Activated naive CD4-positive, alpha-beta T cell treated with anti-CD3 and anti-CD28 coated beads for 36 hours (primary cell): ENCODE data around the gene FUT8. TPM values are rescaled to one million over a fixed set of nuclear protein-coding genes. Genes with fewer than 3 reads are reported as not detected.

Source experiments
- CTCF ChIA-PET: fragments of 350-600 bp; sonication (Branson Sonifier 250); formaldehyde crosslinking; loops from one replicate; lab custom pipeline; 2021; ENCODE audit warnings: antibody characterized with exemption; lab: Charles Lee
- DNase-seq: peaks from one replicate; pipeline ENCODE4 v3.0.0-alpha.2; 2020
- H3K27ac Mint-ChIP-seq: one replicate; pipeline ENCODE4 v1.8.0; 2021; ENCODE audit warnings: mild to moderate bottlenecking, mixed read lengths
- H3K27me3 Mint-ChIP-seq: one replicate; pipeline ENCODE4 v1.8.0; 2021; ENCODE audit warnings: low read depth, mixed read lengths
- H3K36me3 Mint-ChIP-seq: one replicate; pipeline ENCODE4 v1.8.0; 2021; ENCODE audit warnings: low read depth, mixed read lengths
- H3K4me1 Mint-ChIP-seq: one replicate; pipeline ENCODE4 v1.8.0; 2021; ENCODE audit warnings: low read depth, mixed read lengths
- H3K4me3 Mint-ChIP-seq: one replicate; pipeline ENCODE4 v1.8.0; 2021; ENCODE audit warnings: mild to moderate bottlenecking, moderate library complexity, mixed read lengths
- H3K9me3 Mint-ChIP-seq: one replicate; pipeline ENCODE4 v1.8.0; 2021; ENCODE audit warnings: mixed read lengths
- intact Hi-C: fragments of 100-400 bp; cut with micrococcal nuclease; formaldehyde crosslinking; loops from one replicate; pipeline ENCODE4 v1.15.1; 2023
- total RNA-seq, 2 experiments: library from RNA; stranded (reverse); gene quantifications; one replicate each; pipeline ENCODE4 v1.2.3, GENCODE V29; 2021

The FUT8 gene
- total RNA-seq, 2 experiments from 2014 or later: 34.6 to 38.7 TPM

GRCh38 chr14:65501328-65501727, 88.8 kb downstream of the FUT8 start:
- intact Hi-C loops: loop anchor here (5.0 kb wide), 1 partner anchor 84 kb away; no protein-coding TSS in a partner anchor
- DNase-seq: no peak
- Mint-ChIP-seq H3K4me1 (peaks cover 40% of the 10 kb centered on the region), H3K36me3 (peaks cover 10% of the 10 kb centered on the region), H3K27me3 (no peaks in the 10 kb centered on the region), H3K27ac (no peak overlapping the region), H3K9me3 (peaks cover 4% of the 10 kb centered on the region), H3K4me3 (no peak overlapping the region)
- CTCF ChIA-PET: interaction anchor here (0.6 to 1.5 kb wide), 6 partner anchors 7 to 337 kb away, joined by 3 to 4 read pairs (median 3); no protein-coding TSS in a partner anchor

- H3K9me3 Mint-ChIP-seq: peaks cover 2% of the 10 kb centered on the region
- H3K27ac Mint-ChIP-seq: peak overlapping the region; percentile 43
- CTCF ChIA-PET: interaction anchor here (1.5 kb wide), 1 partner anchor 26 kb away, joined by 4 read pairs; no protein-coding TSS in a partner anchor
- H3K4me3 Mint-ChIP-seq: no peak overlapping the region
- no peaks in the 10 kb centered on the region for H3K27me3 Mint-ChIP-seq
- intact Hi-C loops: loop anchor here (5.0 kb wide), 1 partner anchor 85 kb away; no protein-coding TSS in a partner anchor
- peaks cover 36% of the 10 kb centered on the region for H3K4me1 Mint-ChIP-seq
- H3K36me3 Mint-ChIP-seq: peaks cover 11% of the 10 kb centered on the region
- DNase-seq: no peak
These were observed 90.2 kb downstream of the FUT8 start for GRCh38 chr14:65502676-65503124.

GRCh38 chr14:65503771-65504170, 91.2 kb downstream of the FUT8 start:
- Mint-ChIP-seq H3K4me3 (no peak overlapping the region), H3K27me3 (no peaks in the 10 kb centered on the region), H3K4me1 (peaks cover 33% of the 10 kb centered on the region), H3K27ac (no peak overlapping the region), H3K36me3 (peaks cover 12% of the 10 kb centered on the region), H3K9me3 (peaks cover 4% of the 10 kb centered on the region)
- intact Hi-C loops: loop anchor here (5.0 kb wide), 1 partner anchor 86 kb away; no protein-coding TSS in a partner anchor
- DNase-seq: no peak
- CTCF ChIA-PET: no interaction called here

GRCh38 chr14:65506801-65507200, 94.3 kb downstream of the FUT8 start:
- intact Hi-C loops: no loop called here
- DNase-seq: no peak
- H3K4me3 Mint-ChIP-seq: no peak overlapping the region
- CTCF ChIA-PET: interaction anchor here (0.6 kb wide), 1 partner anchor 896 kb away, joined by 5 read pairs; no protein-coding TSS in a partner anchor
- H3K27me3 Mint-ChIP-seq: no peaks in the 10 kb centered on the region
- no peak overlapping the region for H3K27ac Mint-ChIP-seq
- peaks cover 10% of the 10 kb centered on the region for H3K9me3 Mint-ChIP-seq
- peaks cover 15% of the 10 kb centered on the region for H3K36me3 Mint-ChIP-seq
- peaks cover 18% of the 10 kb centered on the region for H3K4me1 Mint-ChIP-seq

GRCh38 chr14:65509842-65510241, 97.3 kb downstream of the FUT8 start:
- no peak for DNase-seq
- Mint-ChIP-seq H3K4me1 (peaks cover 14% of the 10 kb centered on the region), H3K27me3 (no peaks in the 10 kb centered on the region), H3K9me3 (peaks cover 10% of the 10 kb centered on the region), H3K27ac (no peak overlapping the region), H3K36me3 (peaks cover 14% of the 10 kb centered on the region), H3K4me3 (no peak overlapping the region)
- CTCF ChIA-PET: no interaction called here
- intact Hi-C loops: no loop called here

- Mint-ChIP-seq H3K27me3 (no peaks in the 10 kb centered on the region), H3K4me1 (peaks cover 34% of the 10 kb centered on the region), H3K36me3 (peaks cover 7% of the 10 kb centered on the region), H3K4me3 (no peak overlapping the region), H3K9me3 (peaks cover 7% of the 10 kb centered on the region), H3K27ac (no peak overlapping the region)
- CTCF ChIA-PET: no interaction called here
- intact Hi-C loops: no loop called here
- no peak for DNase-seq
These were observed 101.1 kb downstream of the FUT8 start for GRCh38 chr14:65513671-65514070.

GRCh38 chr14:65517635-65518542, 105.4 kb downstream of the FUT8 start:
- Mint-ChIP-seq H3K9me3 (no peaks in the 10 kb centered on the region), H3K27me3 (no peaks in the 10 kb centered on the region), H3K27ac (no peak overlapping the region), H3K4me3 (no peak overlapping the region), H3K36me3 (peaks cover 2% of the 10 kb centered on the region), H3K4me1 (peaks cover 34% of the 10 kb centered on the region)
- CTCF ChIA-PET: interaction anchor here (0.6 kb wide), 1 partner anchor 354 kb away, joined by 3 read pairs; no protein-coding TSS in a partner anchor
- intact Hi-C loops: no loop called here
- no peak for DNase-seq

GRCh38 chr14:65528069-65528468, 115.5 kb downstream of the FUT8 start:
- Mint-ChIP-seq H3K36me3 (peaks cover 39% of the 10 kb centered on the region), H3K4me3 (no peak overlapping the region), H3K27ac (no peak overlapping the region), H3K4me1 (peaks cover 16% of the 10 kb centered on the region), H3K27me3 (no peaks in the 10 kb centered on the region), H3K9me3 (peaks cover 32% of the 10 kb centered on the region)
- intact Hi-C loops: no loop called here
- DNase-seq: no peak
- CTCF ChIA-PET: interaction anchor here (0.6 to 1.3 kb wide), 2 partner anchors 9 to 193 kb away, joined by 3 to 4 read pairs; no protein-coding TSS in a partner anchor

- no peak for DNase-seq
- no peak overlapping the region for H3K27ac Mint-ChIP-seq
- CTCF ChIA-PET: no interaction called here
- peaks cover 14% of the 10 kb centered on the region for H3K4me1 Mint-ChIP-seq
- H3K4me3 Mint-ChIP-seq: no peak overlapping the region
- H3K9me3 Mint-ChIP-seq: peaks cover 13% of the 10 kb centered on the region
- peaks cover 24% of the 10 kb centered on the region for H3K36me3 Mint-ChIP-seq
- no peaks in the 10 kb centered on the region for H3K27me3 Mint-ChIP-seq
- intact Hi-C loops: no loop called here
These were observed 118.6 kb downstream of the FUT8 start for GRCh38 chr14:65531148-65531547.

- CTCF ChIA-PET: interaction anchor here (1.3 kb wide), 1 partner anchor 291 kb away, joined by 4 read pairs; no protein-coding TSS in a partner anchor
- Mint-ChIP-seq H3K27me3 (no peaks in the 10 kb centered on the region), H3K4me1 (peaks cover 12% of the 10 kb centered on the region), H3K36me3 (peaks cover 16% of the 10 kb centered on the region), H3K9me3 (peaks cover 4% of the 10 kb centered on the region), H3K27ac (no peak overlapping the region), H3K4me3 (no peak overlapping the region)
- intact Hi-C loops: no loop called here
- no peak for DNase-seq
These were observed 121.3 kb downstream of the FUT8 start for GRCh38 chr14:65533736-65534404.

- Mint-ChIP-seq H3K27ac (no peak overlapping the region), H3K36me3 (peaks cover 7% of the 10 kb centered on the region), H3K27me3 (no peaks in the 10 kb centered on the region), H3K4me3 (no peak overlapping the region), H3K4me1 (no peaks in the 10 kb centered on the region), H3K9me3 (no peaks in the 10 kb centered on the region)
- intact Hi-C loops: no loop called here
- CTCF ChIA-PET: interaction anchor here (0.5 kb wide), 1 partner anchor 115 kb away, joined by 5 read pairs; no protein-coding TSS in a partner anchor
- DNase-seq: no peak
These were observed 124.4 kb downstream of the FUT8 start for GRCh38 chr14:65536781-65537423.
